ENCODE results near the gene ANKRD65. TPM values are rescaled to one million over a fixed set of nuclear protein-coding genes. Genes with fewer than 3 reads are reported as not detected.

Gene ANKRD65
- total RNA-seq, 1 donor from 2014 or later = 0.64 TPM

GRCh38 chr1:1424707-1425106, 3.6 kb upstream of the ANKRD65 start:
- Histone ChIP-seq H3K27ac (ENCODE audit: low read depth, low read length) (no peak overlapping the region), H3K36me3 (ENCODE audit: insufficient read depth, low read length) (no peaks in the 10 kb centered on the region), H3K4me3 (ENCODE audit: insufficient read depth, low read depth, low read length) (no peak overlapping the region), H4K20me1 (ENCODE audit: insufficient read depth, low read length) (no peaks in the 10 kb centered on the region), H3K9me3 (ENCODE audit: insufficient read depth, low read depth, low read length) (no peaks in the 10 kb centered on the region), H3K4me2 (ENCODE audit: low read length) (no peak overlapping the region), H3K9ac (ENCODE audit: low read length) (no peak overlapping the region), H3K79me2 (ENCODE audit: insufficient read depth, low read length) (no peaks in the 10 kb centered on the region), H2AFZ (ENCODE audit: low read depth, low read length) (no peak overlapping the region), H3K4me1 (ENCODE audit: insufficient read depth, low read length) (peaks cover 12% of the 10 kb centered on the region), H3K27me3 (ENCODE audit: insufficient read depth, low read length) (no peaks in the 10 kb centered on the region)
- no peak overlapping the region for H3K4me3 Mint-ChIP-seq (ENCODE audit: unreplicated experiment)
- no peak for TF ChIP-seq EZH2 (IDR thresholded peaks at IDR 0.05; ENCODE audit: insufficient read depth, low read length)
- TF ChIP-seq, protein P1, sequence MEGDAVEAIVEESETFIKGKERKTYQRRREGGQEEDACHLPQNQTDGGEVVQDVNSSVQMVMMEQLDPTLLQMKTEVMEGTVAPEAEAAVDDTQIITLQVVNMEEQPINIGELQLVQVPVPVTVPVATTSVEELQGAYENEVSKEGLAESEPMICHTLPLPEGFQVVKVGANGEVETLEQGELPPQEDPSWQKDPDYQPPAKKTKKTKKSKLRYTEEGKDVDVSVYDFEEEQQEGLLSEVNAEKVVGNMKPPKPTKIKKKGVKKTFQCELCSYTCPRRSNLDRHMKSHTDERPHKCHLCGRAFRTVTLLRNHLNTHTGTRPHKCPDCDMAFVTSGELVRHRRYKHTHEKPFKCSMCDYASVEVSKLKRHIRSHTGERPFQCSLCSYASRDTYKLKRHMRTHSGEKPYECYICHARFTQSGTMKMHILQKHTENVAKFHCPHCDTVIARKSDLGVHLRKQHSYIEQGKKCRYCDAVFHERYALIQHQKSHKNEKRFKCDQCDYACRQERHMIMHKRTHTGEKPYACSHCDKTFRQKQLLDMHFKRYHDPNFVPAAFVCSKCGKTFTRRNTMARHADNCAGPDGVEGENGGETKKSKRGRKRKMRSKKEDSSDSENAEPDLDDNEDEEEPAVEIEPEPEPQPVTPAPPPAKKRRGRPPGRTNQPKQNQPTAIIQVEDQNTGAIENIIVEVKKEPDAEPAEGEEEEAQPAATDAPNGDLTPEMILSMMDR (IDR thresholded peaks at IDR 0.05; ENCODE audit: insufficient read depth, low read depth, low read length) = no peak
- DNase-seq (ENCODE audit: low read depth) (no peak), FAIRE-seq (no peak)
- no peaks in the 10 kb centered on the region for H3K36me3 Mint-ChIP-seq (ENCODE audit: low read depth, unreplicated experiment)
- peaks cover 16% of the 10 kb centered on the region for H3K4me1 Mint-ChIP-seq (ENCODE audit: low read depth, unreplicated experiment)
- H3K27me3 Mint-ChIP-seq (ENCODE audit: low read depth, unreplicated experiment) = peaks cover 2% of the 10 kb centered on the region
- H3K27ac Mint-ChIP-seq (ENCODE audit: unreplicated experiment) = no peak overlapping the region
- H3K9me3 Mint-ChIP-seq (ENCODE audit: unreplicated experiment) = no peaks in the 10 kb centered on the region

GRCh38 chr1:1423245-1423597, 2.1 kb upstream of the ANKRD65 start:
- TF ChIP-seq, protein P1 (IDR thresholded peaks at IDR 0.05; ENCODE audit: insufficient read depth, low read depth, low read length) = no peak
- no peak for TF ChIP-seq EZH2 (IDR thresholded peaks at IDR 0.05; ENCODE audit: insufficient read depth, low read length)
- Histone ChIP-seq H3K4me1 (ENCODE audit: insufficient read depth, low read length) (peaks cover 12% of the 10 kb centered on the region), H3K9ac (ENCODE audit: low read length) (no peak overlapping the region), H3K36me3 (ENCODE audit: insufficient read depth, low read length) (no peaks in the 10 kb centered on the region), H3K4me2 (ENCODE audit: low read length) (peak overlapping the region; percentile 4), H3K27me3 (ENCODE audit: insufficient read depth, low read length) (no peaks in the 10 kb centered on the region), H3K79me2 (ENCODE audit: insufficient read depth, low read length) (no peaks in the 10 kb centered on the region), H2AFZ (ENCODE audit: low read depth, low read length) (no peak overlapping the region), H4K20me1 (ENCODE audit: insufficient read depth, low read length) (no peaks in the 10 kb centered on the region), H3K4me3 (ENCODE audit: insufficient read depth, low read depth, low read length) (no peak overlapping the region), H3K9me3 (ENCODE audit: insufficient read depth, low read depth, low read length) (no peaks in the 10 kb centered on the region), H3K27ac (ENCODE audit: low read depth, low read length) (no peak overlapping the region)
- Mint-ChIP-seq H3K4me3 (ENCODE audit: unreplicated experiment) (peak overlapping the region; percentile 50), H3K9me3 (ENCODE audit: unreplicated experiment) (no peaks in the 10 kb centered on the region), H3K27me3 (ENCODE audit: low read depth, unreplicated experiment) (peaks cover 2% of the 10 kb centered on the region), H3K27ac (ENCODE audit: unreplicated experiment) (peak overlapping the region; percentile 87), H3K36me3 (ENCODE audit: low read depth, unreplicated experiment) (peaks cover 3% of the 10 kb centered on the region), H3K4me1 (ENCODE audit: low read depth, unreplicated experiment) (peaks cover 13% of the 10 kb centered on the region)
- no peak for FAIRE-seq
- DNase-seq (ENCODE audit: low read depth) = no peak

- Histone ChIP-seq H3K9ac (ENCODE audit: low read length) (no peak overlapping the region), H3K4me2 (ENCODE audit: low read length) (peak overlapping the region; percentile 16), H3K36me3 (ENCODE audit: insufficient read depth, low read length) (no peaks in the 10 kb centered on the region), H3K4me1 (ENCODE audit: insufficient read depth, low read length) (peaks cover 12% of the 10 kb centered on the region), H4K20me1 (ENCODE audit: insufficient read depth, low read length) (no peaks in the 10 kb centered on the region), H3K9me3 (ENCODE audit: insufficient read depth, low read depth, low read length) (no peaks in the 10 kb centered on the region), H3K27me3 (ENCODE audit: insufficient read depth, low read length) (no peaks in the 10 kb centered on the region), H3K4me3 (ENCODE audit: insufficient read depth, low read depth, low read length) (no peak overlapping the region), H2AFZ (ENCODE audit: low read depth, low read length) (peak overlapping the region; percentile 62), H3K79me2 (ENCODE audit: insufficient read depth, low read length) (no peaks in the 10 kb centered on the region), H3K27ac (ENCODE audit: low read depth, low read length) (no peak overlapping the region)
- Mint-ChIP-seq H3K27ac (ENCODE audit: unreplicated experiment) (peak overlapping the region; percentile 87), H3K4me3 (ENCODE audit: unreplicated experiment) (peak overlapping the region; percentile 50), H3K4me1 (ENCODE audit: low read depth, unreplicated experiment) (peaks cover 14% of the 10 kb centered on the region), H3K9me3 (ENCODE audit: unreplicated experiment) (no peaks in the 10 kb centered on the region), H3K27me3 (ENCODE audit: low read depth, unreplicated experiment) (peaks cover 2% of the 10 kb centered on the region), H3K36me3 (ENCODE audit: low read depth, unreplicated experiment) (peaks cover 3% of the 10 kb centered on the region)
- FAIRE-seq = no peak
- peak; percentile 54 for DNase-seq (ENCODE audit: low read depth)
- TF ChIP-seq, protein P1 (IDR thresholded peaks at IDR 0.05; ENCODE audit: insufficient read depth, low read depth, low read length) = no peak
- TF ChIP-seq EZH2 (IDR thresholded peaks at IDR 0.05; ENCODE audit: insufficient read depth, low read length) = no peak
Measured at GRCh38 chr1:1422465-1423244, 1.6 kb upstream of the ANKRD65 start.

Data from astrocyte (in vitro differentiated cells and primary cell).